ENCODE measurements around the gene UTRN.

UTRN gene

GRCh38 chr6:144314003-144314485, 28.9 kb downstream of the UTRN start:
- DNase-seq: no peak

GRCh38 chr6:144314562-144314961, 29.4 kb downstream of the UTRN start:
- DNase-seq: no peak

GRCh38 chr6:144315226-144315980, 30.3 kb downstream of the UTRN start:
- no peak for DNase-seq

GRCh38 chr6:144315981-144316861, 31.1 kb downstream of the UTRN start:
- DNase-seq: no peak

GRCh38 chr6:144316862-144317195, 31.7 kb downstream of the UTRN start:
- DNase-seq: no peak

- no peak for DNase-seq
These were observed 32.6 kb downstream of the UTRN start for GRCh38 chr6:144317736-144318135.

GRCh38 chr6:144319211-144319610, 34.1 kb downstream of the UTRN start:
- no peak for DNase-seq

- DNase-seq: no peak
These were observed 35.6 kb downstream of the UTRN start for GRCh38 chr6:144320741-144321140.

GRCh38 chr6:144321839-144322591, 36.9 kb downstream of the UTRN start:
- DNase-seq: no peak

GRCh38 chr6:144325232-144325631, 40.1 kb downstream of the UTRN start:
- DNase-seq: no peak

- no peak for DNase-seq
These were observed 41.3 kb downstream of the UTRN start for GRCh38 chr6:144326393-144326792.

- DNase-seq: no peak
These were observed 41.9 kb downstream of the UTRN start for GRCh38 chr6:144327081-144327480.

GRCh38 chr6:144330017-144330987, 45.2 kb downstream of the UTRN start:
- DNase-seq: no peak

- DNase-seq: no peak
These were observed 46.4 kb downstream of the UTRN start for GRCh38 chr6:144331491-144331969.

GRCh38 chr6:144332177-144332576, 47.0 kb downstream of the UTRN start:
- no peak for DNase-seq

GRCh38 chr6:144334150-144334708, 49.1 kb downstream of the UTRN start:
- DNase-seq: peak; percentile 82
